NCI-H1105 treated with DMSO at 0.1 percent for 48 hours (cell line): ENCODE data around the gene TRIM28.

Source experiments
- DNase-seq: peaks from one replicate; lab custom pipeline; 2025; lab: John Stamatoyannopoulos, UW

The TRIM28 gene

DNA sequence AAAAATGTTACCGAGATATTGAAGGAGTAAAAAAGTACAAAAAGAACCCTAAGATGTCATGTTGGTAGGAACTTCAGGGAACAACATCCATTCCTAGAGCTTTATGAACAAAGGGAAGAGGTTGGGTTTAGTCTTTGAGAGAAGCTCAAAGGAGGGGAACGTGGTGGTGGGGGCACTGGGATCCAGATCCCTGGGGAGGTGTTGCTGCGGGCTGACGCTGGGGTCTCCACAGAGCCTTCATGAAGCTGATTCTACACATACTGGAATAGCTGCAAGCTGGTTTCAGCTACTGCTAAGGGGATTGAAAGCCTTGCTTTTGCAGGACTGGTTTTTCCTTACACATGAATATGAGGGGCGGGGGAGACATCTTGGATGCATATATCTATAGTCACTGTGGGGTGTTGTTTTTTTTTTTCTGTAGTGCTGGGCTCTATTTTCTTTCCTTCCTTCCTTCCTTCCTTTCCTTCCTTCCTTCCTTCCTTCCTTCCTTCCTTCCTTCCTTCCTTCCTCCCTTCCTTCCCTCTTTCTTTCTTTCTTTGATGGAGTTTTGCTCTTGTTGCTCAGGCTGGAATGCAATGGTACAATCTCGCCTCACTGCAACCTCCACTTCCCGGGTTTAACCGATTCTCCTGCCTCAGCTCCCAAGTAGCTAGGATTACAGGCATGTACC lies 35.7 kb downstream of the TRIM28 start:
- DNase-seq = no peak

DNA sequence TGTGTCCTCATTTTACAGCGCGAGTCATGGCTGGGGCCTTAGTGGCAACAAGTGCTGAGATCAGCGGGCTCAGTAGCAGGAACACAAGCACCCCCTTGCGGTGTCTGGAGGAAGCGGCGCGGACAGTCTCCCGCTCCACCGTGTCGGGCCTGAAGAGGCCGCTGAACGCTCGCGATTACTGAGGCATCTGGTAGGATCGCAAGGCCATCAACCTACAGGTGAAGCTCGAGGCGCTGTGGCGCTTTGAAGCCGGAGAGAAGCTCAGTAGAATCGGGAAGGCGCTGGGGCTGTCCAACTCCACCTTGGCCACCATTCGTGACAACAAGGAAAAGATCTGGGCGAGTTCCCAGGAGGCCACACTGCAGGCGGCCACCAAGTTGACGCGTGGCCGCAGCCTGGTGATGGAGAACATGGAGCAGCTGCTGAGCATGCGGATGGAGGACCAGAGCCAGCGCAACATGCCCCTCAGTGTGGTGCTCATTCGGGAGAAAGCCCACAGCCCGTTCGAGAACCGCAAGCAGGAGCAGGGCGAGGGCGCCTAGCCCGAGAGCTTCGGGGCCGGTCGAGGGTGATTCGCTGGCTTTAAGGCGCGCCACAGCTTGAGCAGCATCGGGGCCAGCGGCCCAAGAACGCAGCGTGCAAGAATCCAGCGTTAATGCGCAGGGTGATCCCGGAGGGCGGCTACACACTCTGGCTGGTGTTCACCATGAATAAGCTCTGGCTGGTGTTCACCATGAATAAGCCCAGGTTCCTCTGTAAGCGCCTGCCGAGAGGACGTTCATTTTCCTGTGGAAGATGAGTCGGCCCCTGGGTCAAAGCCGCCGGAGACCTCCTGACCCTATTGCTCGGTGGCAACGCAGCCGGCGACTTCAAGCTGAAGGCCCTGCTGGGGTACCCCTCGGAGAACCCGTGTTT lies 37.6 kb downstream of the TRIM28 start:
- DNase-seq = no peak

DNA sequence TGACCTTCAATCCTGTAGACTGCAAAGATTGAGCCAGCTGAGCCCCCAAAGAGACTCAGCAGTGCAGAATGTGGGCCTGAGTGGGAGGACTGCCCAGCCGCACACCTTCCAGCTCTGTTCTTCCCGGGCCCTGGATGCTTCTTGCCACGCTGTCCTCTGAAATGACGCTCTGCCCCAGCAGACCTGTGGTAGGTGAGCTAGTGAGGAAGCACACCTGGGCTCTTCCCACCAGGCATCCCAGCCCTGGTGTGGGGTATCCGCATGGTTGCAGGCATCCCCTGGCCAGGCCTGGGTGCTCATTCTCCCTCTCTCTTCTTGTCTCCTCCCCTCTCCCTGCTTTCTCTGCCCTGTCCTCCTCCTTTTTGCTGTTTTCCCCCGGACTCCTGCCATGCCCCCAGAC lies 39.1 kb downstream of the TRIM28 start:
- no peak for DNase-seq

DNA sequence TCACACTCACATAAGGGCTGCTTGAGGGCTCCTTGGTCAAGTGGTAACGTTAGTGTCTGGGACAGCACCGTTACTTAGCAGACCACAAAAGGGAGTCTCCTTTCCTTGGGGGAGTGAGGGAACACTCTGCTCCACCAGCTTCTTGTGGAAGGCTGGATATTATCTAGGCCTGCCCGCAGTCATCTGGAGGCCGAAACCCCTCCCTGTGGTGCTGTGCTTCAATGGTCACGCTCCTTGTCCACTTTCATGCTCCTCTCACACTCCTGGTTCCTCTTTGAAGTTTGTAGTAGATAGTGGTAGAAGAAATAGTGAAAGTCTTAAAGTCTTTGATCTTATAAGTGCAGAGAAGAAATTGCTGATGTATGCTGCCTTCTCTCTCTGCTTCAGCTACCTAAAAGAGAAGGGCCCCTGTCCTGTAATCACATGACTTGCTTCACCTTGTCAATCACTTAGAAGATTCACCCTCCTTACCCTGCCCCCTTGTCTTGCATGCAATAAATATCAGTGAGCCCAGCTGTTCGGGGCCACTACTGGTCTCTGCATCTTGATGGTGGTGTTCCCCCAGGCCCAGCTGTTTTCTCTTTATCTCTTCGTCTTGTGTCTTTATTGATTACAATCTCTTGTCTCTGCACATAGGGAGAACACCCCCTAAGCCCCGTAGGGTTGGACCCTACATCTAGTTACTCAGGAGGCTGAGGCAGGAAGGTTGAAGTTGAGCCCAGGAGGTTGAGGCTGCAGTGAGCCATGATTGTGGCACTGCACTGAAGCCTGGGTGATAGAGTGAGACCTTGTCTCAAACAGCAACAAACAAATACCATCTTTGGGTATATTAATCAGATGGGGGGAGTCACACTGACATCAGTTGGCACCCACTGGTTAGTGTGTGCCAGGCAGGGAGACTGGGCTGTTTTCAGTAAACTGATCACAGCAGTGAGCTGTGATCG lies 40.9 kb downstream of the TRIM28 start:
- no peak for DNase-seq

GRCh38 chr19:58585442-58586132 lies 41.7 kb downstream of the TRIM28 start:
- no peak for DNase-seq

GRCh38 chr19:58586133-58586765 lies 42.4 kb downstream of the TRIM28 start:
- DNase-seq = no peak
